LNCAP (cell line): ENCODE data around the gene MBP.

ENCODE experiments used
- TF ChIP-seq, protein P1 (sequence below): fragments of 450-650 bp; IDR thresholded peaks from 2 replicates; pipeline ENCODE4 v1.5.1; 2017; ENCODE audit warnings: mild to moderate bottlenecking

MBP gene

GRCh38 chr18:77167251-77167650 lies 34.7 kb upstream of the MBP start:
- TF ChIP-seq, protein P1, sequence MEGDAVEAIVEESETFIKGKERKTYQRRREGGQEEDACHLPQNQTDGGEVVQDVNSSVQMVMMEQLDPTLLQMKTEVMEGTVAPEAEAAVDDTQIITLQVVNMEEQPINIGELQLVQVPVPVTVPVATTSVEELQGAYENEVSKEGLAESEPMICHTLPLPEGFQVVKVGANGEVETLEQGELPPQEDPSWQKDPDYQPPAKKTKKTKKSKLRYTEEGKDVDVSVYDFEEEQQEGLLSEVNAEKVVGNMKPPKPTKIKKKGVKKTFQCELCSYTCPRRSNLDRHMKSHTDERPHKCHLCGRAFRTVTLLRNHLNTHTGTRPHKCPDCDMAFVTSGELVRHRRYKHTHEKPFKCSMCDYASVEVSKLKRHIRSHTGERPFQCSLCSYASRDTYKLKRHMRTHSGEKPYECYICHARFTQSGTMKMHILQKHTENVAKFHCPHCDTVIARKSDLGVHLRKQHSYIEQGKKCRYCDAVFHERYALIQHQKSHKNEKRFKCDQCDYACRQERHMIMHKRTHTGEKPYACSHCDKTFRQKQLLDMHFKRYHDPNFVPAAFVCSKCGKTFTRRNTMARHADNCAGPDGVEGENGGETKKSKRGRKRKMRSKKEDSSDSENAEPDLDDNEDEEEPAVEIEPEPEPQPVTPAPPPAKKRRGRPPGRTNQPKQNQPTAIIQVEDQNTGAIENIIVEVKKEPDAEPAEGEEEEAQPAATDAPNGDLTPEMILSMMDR, result no peak

- TF ChIP-seq, protein P1, result no peak
Observed at GRCh38 chr18:77166523-77166922, 33.9 kb upstream of the MBP start.

DNA sequence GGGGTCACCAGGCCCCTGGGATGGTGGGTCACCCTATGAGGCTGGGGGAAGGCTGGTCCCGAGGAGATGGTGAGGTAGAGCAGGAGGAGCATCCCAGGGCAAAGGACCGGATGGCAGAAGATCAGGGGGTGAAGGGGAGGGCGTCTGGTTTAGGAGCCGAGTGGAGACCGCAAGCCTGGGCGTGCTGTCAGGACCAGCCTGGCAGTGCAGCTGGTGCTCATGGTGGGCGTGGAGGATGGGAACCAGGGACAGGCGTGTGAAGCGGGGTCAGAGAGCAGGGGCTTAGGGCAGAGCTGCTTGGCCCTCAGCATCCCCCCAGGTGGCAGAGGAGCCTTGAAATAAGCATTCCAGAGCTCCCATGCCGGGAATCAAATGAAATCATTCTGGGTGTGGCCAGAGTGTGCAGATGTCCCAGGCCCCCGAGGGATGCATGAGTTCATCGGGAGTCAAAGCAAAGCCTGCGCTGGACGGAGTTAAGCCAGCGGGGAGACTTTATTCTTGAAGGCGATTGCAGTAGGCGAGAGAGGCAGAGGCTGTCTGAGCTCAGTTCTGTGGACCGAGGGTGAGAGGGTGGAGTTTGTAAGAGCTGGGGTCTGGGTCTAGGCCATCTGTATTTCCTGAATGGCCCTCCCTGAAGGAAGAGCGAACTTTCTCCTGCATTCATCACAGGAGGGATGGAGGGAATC lies 33.1 kb upstream of the MBP start:
- TF ChIP-seq, protein P1, result no peak

- TF ChIP-seq, protein P1, result no peak
Observed at GRCh38 chr18:77164763-77165485, 32.3 kb upstream of the MBP start.

DNA sequence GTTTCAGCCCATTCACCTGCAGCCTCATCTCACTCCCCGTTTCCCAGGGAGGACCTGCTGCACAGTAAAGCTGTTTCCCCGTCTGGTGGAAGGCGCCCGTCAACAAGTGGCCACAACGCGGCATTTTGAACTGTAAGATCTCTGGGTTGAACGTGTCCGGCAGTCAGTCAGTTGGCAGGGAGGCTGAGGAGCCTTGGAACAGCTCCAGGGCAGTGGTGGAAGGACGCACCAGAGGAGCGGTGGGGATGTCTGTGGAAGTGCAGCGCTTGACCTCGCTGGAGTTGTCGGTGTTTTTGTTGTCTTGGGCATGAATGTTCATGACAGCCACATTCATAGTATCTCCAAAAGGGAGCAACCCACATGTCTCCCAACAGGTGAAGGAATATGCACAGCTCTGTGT lies 31.4 kb upstream of the MBP start:
- TF ChIP-seq, protein P1, result no peak

DNA sequence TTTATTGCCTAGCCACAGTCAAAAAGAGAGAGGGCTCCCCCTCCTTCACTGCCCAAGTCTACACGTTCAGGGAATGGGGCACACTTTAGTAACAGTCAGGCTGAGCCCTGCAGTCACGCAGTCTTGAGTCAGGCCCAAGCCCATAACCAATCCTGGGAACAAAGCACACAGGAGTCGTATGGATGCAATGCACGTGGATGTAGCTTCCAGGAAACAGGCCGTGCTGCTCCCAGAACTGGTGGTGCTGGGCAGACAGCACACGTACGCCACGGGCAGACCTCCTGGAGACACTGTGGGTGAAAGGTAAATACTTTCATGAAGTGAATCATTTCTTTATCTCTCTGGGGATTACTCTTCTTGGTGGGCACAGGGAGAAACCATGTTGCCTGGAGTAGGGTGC lies 30.0 kb upstream of the MBP start:
- TF ChIP-seq, protein P1, result no peak

DNA sequence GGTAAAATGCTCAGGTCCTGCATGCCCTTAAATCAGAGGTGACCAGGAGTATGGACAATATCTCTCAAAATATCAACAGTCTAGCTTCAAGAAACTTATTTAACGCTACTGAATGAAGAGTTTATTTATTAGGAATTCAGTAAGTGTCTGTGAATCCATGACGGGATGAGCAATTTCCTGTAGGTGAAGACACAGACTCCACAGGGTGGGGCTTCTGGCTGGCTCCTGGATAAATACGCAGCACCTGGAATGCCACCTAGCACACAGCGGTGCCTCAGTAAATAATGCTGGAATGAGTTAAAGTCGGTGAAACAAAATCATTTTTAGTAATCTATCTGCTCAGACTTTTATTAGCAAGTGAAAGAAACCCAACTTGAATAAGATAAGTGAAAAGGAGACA lies 29.4 kb upstream of the MBP start:
- TF ChIP-seq, protein P1, result no peak
